GM12864 (cell line): ENCODE data around the gene PDGFRB.

ENCODE experiments used
- DNase-seq: peaks from one replicate; pipeline ENCODE4 v3.0.0-alpha.2; 2011; ENCODE audit warnings: low read depth
- H3K4me3 ChIP-seq: 2 replicates; pipeline ENCODE4 v1.5.1; 2011; ENCODE audit warnings: mild to moderate bottlenecking, low read depth, low read length, control low read depth
- TF ChIP-seq, protein P1 (sequence below): IDR thresholded peaks from 2 replicates; pipeline ENCODE4 v1.5.1; 2011; ENCODE audit warnings: low read depth, mild to moderate bottlenecking, moderate library complexity, low read length, control low read depth, inconsistent platforms; ENCODE audit errors: missing control alignments

PDGFRB gene

DNA sequence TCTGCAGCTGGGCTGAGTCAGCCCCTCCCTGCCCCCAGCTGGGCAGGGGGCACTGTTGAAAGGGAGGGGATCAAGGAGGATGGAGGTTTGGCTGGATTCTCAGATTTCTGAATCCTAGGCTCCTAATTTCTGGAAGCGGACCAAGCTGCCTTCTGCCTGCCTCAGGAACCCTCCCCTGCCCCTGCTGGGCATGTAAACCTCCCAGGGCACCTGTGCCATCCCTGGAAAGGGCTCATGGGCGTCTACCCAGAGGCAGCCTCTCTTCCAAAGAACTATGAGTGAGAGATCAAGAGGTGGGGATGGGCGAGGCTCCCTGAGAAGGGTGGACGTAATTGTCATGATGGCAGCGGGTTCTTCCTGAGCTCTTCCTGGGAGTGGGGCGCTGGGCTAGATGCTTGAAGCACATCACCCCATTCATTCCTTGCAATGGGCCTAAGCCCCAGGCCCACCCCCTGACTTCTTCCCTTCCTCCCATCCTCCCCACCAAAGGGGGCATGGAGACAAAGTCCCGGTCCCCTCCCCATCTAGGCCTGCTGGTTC lies 90.9 kb downstream of the PDGFRB start:
- TF ChIP-seq, protein P1, sequence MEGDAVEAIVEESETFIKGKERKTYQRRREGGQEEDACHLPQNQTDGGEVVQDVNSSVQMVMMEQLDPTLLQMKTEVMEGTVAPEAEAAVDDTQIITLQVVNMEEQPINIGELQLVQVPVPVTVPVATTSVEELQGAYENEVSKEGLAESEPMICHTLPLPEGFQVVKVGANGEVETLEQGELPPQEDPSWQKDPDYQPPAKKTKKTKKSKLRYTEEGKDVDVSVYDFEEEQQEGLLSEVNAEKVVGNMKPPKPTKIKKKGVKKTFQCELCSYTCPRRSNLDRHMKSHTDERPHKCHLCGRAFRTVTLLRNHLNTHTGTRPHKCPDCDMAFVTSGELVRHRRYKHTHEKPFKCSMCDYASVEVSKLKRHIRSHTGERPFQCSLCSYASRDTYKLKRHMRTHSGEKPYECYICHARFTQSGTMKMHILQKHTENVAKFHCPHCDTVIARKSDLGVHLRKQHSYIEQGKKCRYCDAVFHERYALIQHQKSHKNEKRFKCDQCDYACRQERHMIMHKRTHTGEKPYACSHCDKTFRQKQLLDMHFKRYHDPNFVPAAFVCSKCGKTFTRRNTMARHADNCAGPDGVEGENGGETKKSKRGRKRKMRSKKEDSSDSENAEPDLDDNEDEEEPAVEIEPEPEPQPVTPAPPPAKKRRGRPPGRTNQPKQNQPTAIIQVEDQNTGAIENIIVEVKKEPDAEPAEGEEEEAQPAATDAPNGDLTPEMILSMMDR, result no peak
- H3K4me3 ChIP-seq, result no peak overlapping the region
- DNase-seq, result no peak
